ENCODE results near the gene SEMA5A.

The SEMA5A gene

DNA sequence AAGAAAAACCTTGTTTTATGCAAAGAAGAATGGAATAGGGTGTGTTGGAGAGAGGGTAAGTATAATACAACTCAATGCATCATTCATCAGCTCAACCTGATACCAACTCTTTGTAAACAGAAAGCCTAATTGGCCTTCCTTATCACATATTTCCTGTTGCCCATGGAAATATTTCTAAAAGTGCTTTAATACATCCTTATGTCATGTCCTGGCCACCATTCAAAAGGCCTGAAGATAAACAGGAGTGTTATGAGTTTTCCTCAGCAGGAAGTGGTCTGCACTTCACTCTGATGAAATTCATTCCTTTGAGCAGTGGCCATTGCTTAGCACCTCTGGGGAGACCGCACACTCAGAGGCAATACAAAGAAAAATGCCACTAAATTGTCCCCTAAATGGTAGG lies 511.2 kb downstream of the SEMA5A start:
- Histone ChIP-seq H3K79me2 (ENCODE audit: control insufficient read depth, insufficient read depth, low read length) (no peaks in the 10 kb centered on the region), H2BK5ac (ENCODE audit: low read length) (no peak overlapping the region), H3K36me3 (ENCODE audit: control insufficient read depth, insufficient read depth, low read length) (no peaks in the 10 kb centered on the region), H2BK120ac (ENCODE audit: low read depth, low read length) (no peak overlapping the region), H3K27me3 (ENCODE audit: insufficient read depth, low read length, poor library complexity) (no peaks in the 10 kb centered on the region), H3K56ac (ENCODE audit: low read length) (no peak overlapping the region), H3K4me3 (ENCODE audit: low read length) (no peak overlapping the region), H3K79me1 (ENCODE audit: low read length) (no peaks in the 10 kb centered on the region), H4K5ac (ENCODE audit: low read length) (no peak overlapping the region), H3K9ac (ENCODE audit: low read length) (no peak overlapping the region), H4K8ac (ENCODE audit: low read depth, low read length) (no peak overlapping the region), H3K18ac (ENCODE audit: low read length) (no peak overlapping the region), H3K4ac (ENCODE audit: low read depth, low read length) (no peak overlapping the region), H3K4me2 (ENCODE audit: low read length) (no peak overlapping the region), H3K23ac (ENCODE audit: low read length) (no peak overlapping the region), H3K4me1 (ENCODE audit: control insufficient read depth, low read depth, low read length) (peaks cover 3% of the 10 kb centered on the region), H2BK15ac (replicated peaks; ENCODE audit: low read depth) (no peak overlapping the region), H3K27ac (ENCODE audit: low read depth, low read length) (no peak overlapping the region), H2AK5ac (ENCODE audit: low read length) (no peak overlapping the region)
- DNase-seq: no peak
- no CpG with 5 or more reads among the region's 1 CpG for whole genome bisulfite sequencing (ENCODE audit: extremely low coverage, insufficient coverage, low lambda C conversion rate)

DNA sequence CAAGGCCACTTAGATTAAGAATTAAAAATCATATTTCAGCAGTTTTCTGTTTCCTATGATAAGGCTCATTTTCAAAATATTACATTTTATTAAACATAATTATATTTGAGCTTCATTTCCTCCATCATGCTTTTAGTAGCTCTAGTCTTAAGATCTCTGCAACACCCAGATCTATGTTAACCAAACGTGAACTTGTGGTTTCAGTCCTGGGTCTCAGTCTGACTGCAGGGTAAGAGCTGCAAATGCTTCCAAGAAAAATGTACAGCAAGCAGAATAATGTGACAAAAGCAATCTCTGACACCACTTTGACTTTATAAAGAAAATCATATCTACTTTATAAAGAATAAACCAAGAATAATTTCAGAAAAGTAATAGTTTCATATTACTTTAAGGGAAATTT lies 512.4 kb downstream of the SEMA5A start:
- WGBS (ENCODE audit: extremely low coverage, insufficient coverage, low lambda C conversion rate): no CpG with 5 or more reads among the region's 1 CpG
- Histone ChIP-seq H3K27me3 (ENCODE audit: insufficient read depth, low read length, poor library complexity) (no peaks in the 10 kb centered on the region), H3K4me3 (ENCODE audit: low read length) (no peak overlapping the region), H3K56ac (ENCODE audit: low read length) (no peak overlapping the region), H3K9ac (ENCODE audit: low read length) (no peak overlapping the region), H3K4ac (ENCODE audit: low read depth, low read length) (no peak overlapping the region), H3K79me1 (ENCODE audit: low read length) (no peaks in the 10 kb centered on the region), H2BK120ac (ENCODE audit: low read depth, low read length) (no peak overlapping the region), H2AK5ac (ENCODE audit: low read length) (no peak overlapping the region), H2BK15ac (replicated peaks; ENCODE audit: low read depth) (no peak overlapping the region), H3K4me1 (ENCODE audit: control insufficient read depth, low read depth, low read length) (peaks cover 3% of the 10 kb centered on the region), H4K8ac (ENCODE audit: low read depth, low read length) (no peak overlapping the region), H2BK5ac (ENCODE audit: low read length) (no peak overlapping the region), H3K18ac (ENCODE audit: low read length) (no peak overlapping the region), H3K79me2 (ENCODE audit: control insufficient read depth, insufficient read depth, low read length) (no peaks in the 10 kb centered on the region), H3K4me2 (ENCODE audit: low read length) (no peak overlapping the region), H3K23ac (ENCODE audit: low read length) (no peak overlapping the region), H3K27ac (ENCODE audit: low read depth, low read length) (no peak overlapping the region), H4K5ac (ENCODE audit: low read length) (no peak overlapping the region), H3K36me3 (ENCODE audit: control insufficient read depth, insufficient read depth, low read length) (no peaks in the 10 kb centered on the region)
- DNase-seq: no peak

GRCh38 chr5:9025942-9026341 lies 519.9 kb downstream of the SEMA5A start:
- H3K4me3 ChIP-seq (ENCODE audit: low read length): no peak overlapping the region
- no peaks in the 10 kb centered on the region for H3K79me1 ChIP-seq (ENCODE audit: low read length)
- H3K18ac ChIP-seq (ENCODE audit: low read length): no peak overlapping the region
- H4K8ac ChIP-seq (ENCODE audit: low read depth, low read length): no peak overlapping the region
- no peak overlapping the region for H2AK5ac ChIP-seq (ENCODE audit: low read length)
- no peaks in the 10 kb centered on the region for H3K79me2 ChIP-seq (ENCODE audit: control insufficient read depth, insufficient read depth, low read length)
- H3K56ac ChIP-seq (ENCODE audit: low read length): no peak overlapping the region
- H3K9ac ChIP-seq (ENCODE audit: low read length): no peak overlapping the region
- no peak overlapping the region for H2BK120ac ChIP-seq (ENCODE audit: low read depth, low read length)
- H2BK15ac ChIP-seq (replicated peaks; ENCODE audit: low read depth): no peak overlapping the region
- no peak for DNase-seq
- no peak overlapping the region for H3K4ac ChIP-seq (ENCODE audit: low read depth, low read length)
- no peak overlapping the region for H3K27ac ChIP-seq (ENCODE audit: low read depth, low read length)
- H4K5ac ChIP-seq (ENCODE audit: low read length): no peak overlapping the region
- H3K4me2 ChIP-seq (ENCODE audit: low read length): no peak overlapping the region
- H3K23ac ChIP-seq (ENCODE audit: low read length): no peak overlapping the region
- H2BK5ac ChIP-seq (ENCODE audit: low read length): no peak overlapping the region
- H3K36me3 ChIP-seq (ENCODE audit: control insufficient read depth, insufficient read depth, low read length): no peaks in the 10 kb centered on the region
- no peaks in the 10 kb centered on the region for H3K4me1 ChIP-seq (ENCODE audit: control insufficient read depth, low read depth, low read length)
- no peaks in the 10 kb centered on the region for H3K27me3 ChIP-seq (ENCODE audit: insufficient read depth, low read length, poor library complexity)

GRCh38 chr5:9020996-9021395 lies 524.9 kb downstream of the SEMA5A start:
- Histone ChIP-seq H3K18ac (ENCODE audit: low read length) (no peak overlapping the region), H3K79me1 (ENCODE audit: low read length) (no peaks in the 10 kb centered on the region)

GRCh38 chr5:9015937-9016270 lies 530.0 kb downstream of the SEMA5A start:
- H3K4me2 ChIP-seq (ENCODE audit: low read length): no peak overlapping the region
- no peak overlapping the region for H3K4ac ChIP-seq (ENCODE audit: low read depth, low read length)
- WGBS (ENCODE audit: extremely low coverage, insufficient coverage, low lambda C conversion rate): no CpG with 5 or more reads among the region's 2 CpGs
- no peaks in the 10 kb centered on the region for H3K27me3 ChIP-seq (ENCODE audit: insufficient read depth, low read length, poor library complexity)
- no peaks in the 10 kb centered on the region for H3K4me1 ChIP-seq (ENCODE audit: control insufficient read depth, low read depth, low read length)
- no peak overlapping the region for H3K27ac ChIP-seq (ENCODE audit: low read depth, low read length)
- H3K36me3 ChIP-seq (ENCODE audit: control insufficient read depth, insufficient read depth, low read length): no peaks in the 10 kb centered on the region
- DNase-seq: no peak
- H3K23ac ChIP-seq (ENCODE audit: low read length): no peak overlapping the region
- H3K79me2 ChIP-seq (ENCODE audit: control insufficient read depth, insufficient read depth, low read length): no peaks in the 10 kb centered on the region
- H2BK15ac ChIP-seq (replicated peaks; ENCODE audit: low read depth): no peak overlapping the region
- no peak overlapping the region for H4K8ac ChIP-seq (ENCODE audit: low read depth, low read length)
- H4K5ac ChIP-seq (ENCODE audit: low read length): no peak overlapping the region
- no peaks in the 10 kb centered on the region for H3K79me1 ChIP-seq (ENCODE audit: low read length)
- H2BK120ac ChIP-seq (ENCODE audit: low read depth, low read length): no peak overlapping the region
- H3K4me3 ChIP-seq (ENCODE audit: low read length): no peak overlapping the region
- H2BK5ac ChIP-seq (ENCODE audit: low read length): no peak overlapping the region
- no peak overlapping the region for H3K18ac ChIP-seq (ENCODE audit: low read length)
- H3K9ac ChIP-seq (ENCODE audit: low read length): no peak overlapping the region
- no peak overlapping the region for H3K56ac ChIP-seq (ENCODE audit: low read length)
- H2AK5ac ChIP-seq (ENCODE audit: low read length): no peak overlapping the region

More at GRCh38 chr5:9020996-9021395, 524.9 kb downstream of the SEMA5A start:
- no peak overlapping the region for H3K23ac ChIP-seq (ENCODE audit: low read length)
- H2BK5ac ChIP-seq (ENCODE audit: low read length): no peak overlapping the region
- H2AK5ac ChIP-seq (ENCODE audit: low read length): no peak overlapping the region
- no peak overlapping the region for H4K8ac ChIP-seq (ENCODE audit: low read depth, low read length)
- no CpG with 5 or more reads among the region's 1 CpG for WGBS (ENCODE audit: extremely low coverage, insufficient coverage, low lambda C conversion rate)
- no peak for DNase-seq
- H2BK120ac ChIP-seq (ENCODE audit: low read depth, low read length): no peak overlapping the region
- no peak overlapping the region for H3K9ac ChIP-seq (ENCODE audit: low read length)
- no peak overlapping the region for H3K4me2 ChIP-seq (ENCODE audit: low read length)
- no peak overlapping the region for H3K27ac ChIP-seq (ENCODE audit: low read depth, low read length)
- H3K79me2 ChIP-seq (ENCODE audit: control insufficient read depth, insufficient read depth, low read length): no peaks in the 10 kb centered on the region
- H3K36me3 ChIP-seq (ENCODE audit: control insufficient read depth, insufficient read depth, low read length): no peaks in the 10 kb centered on the region
- no peak overlapping the region for H3K4me3 ChIP-seq (ENCODE audit: low read length)
- H3K56ac ChIP-seq (ENCODE audit: low read length): no peak overlapping the region
- H3K27me3 ChIP-seq (ENCODE audit: insufficient read depth, low read length, poor library complexity): no peaks in the 10 kb centered on the region
- H3K4ac ChIP-seq (ENCODE audit: low read depth, low read length): no peak overlapping the region
- no peak overlapping the region for H2BK15ac ChIP-seq (replicated peaks; ENCODE audit: low read depth)
- no peak overlapping the region for H4K5ac ChIP-seq (ENCODE audit: low read length)
- no peaks in the 10 kb centered on the region for H3K4me1 ChIP-seq (ENCODE audit: control insufficient read depth, low read depth, low read length)

DNA sequence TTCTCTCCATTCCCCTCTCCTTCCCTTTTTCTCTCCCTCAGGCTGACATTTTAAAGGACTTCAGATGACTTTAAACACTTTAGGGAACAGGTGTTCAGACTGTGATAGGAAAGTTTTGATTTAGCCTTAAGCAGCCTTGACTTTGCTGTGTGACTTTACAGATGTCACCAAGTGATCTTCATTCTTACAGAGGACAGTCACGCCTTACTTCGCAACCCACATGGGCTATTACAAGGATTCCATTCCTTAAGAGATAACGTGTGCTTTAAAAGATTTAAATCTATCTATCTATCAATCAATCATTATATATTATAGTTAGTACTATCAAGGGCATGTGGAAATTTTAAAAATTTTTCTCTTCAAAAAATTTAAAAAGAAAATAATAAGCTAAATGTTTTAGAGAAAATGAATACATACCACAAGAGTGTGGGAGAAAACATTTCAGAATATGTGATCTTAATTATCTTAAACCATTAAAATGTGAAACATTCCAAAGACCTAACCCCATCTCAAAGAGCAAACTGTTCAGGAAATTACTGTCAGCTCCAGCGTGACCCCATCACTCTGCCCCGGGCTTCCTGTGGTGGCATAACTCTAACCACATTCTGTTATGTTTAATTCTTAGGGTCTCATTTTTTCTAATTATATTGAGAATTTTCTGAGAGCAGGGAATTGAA lies 530.5 kb downstream of the SEMA5A start:
- no peak overlapping the region for H4K8ac ChIP-seq (ENCODE audit: low read depth, low read length)
- H3K4ac ChIP-seq (ENCODE audit: low read depth, low read length): no peak overlapping the region
- no peak for DNase-seq
- H3K4me3 ChIP-seq (ENCODE audit: low read length): no peak overlapping the region
- no peak overlapping the region for H3K4me2 ChIP-seq (ENCODE audit: low read length)
- no peaks in the 10 kb centered on the region for H3K79me1 ChIP-seq (ENCODE audit: low read length)
- no peak overlapping the region for H4K5ac ChIP-seq (ENCODE audit: low read length)
- H3K27ac ChIP-seq (ENCODE audit: low read depth, low read length): no peak overlapping the region
- H3K36me3 ChIP-seq (ENCODE audit: control insufficient read depth, insufficient read depth, low read length): no peaks in the 10 kb centered on the region
- H3K9ac ChIP-seq (ENCODE audit: low read length): no peak overlapping the region
- no peaks in the 10 kb centered on the region for H3K27me3 ChIP-seq (ENCODE audit: insufficient read depth, low read length, poor library complexity)
- H3K4me1 ChIP-seq (ENCODE audit: control insufficient read depth, low read depth, low read length): no peaks in the 10 kb centered on the region
- no peak overlapping the region for H3K56ac ChIP-seq (ENCODE audit: low read length)
- WGBS (ENCODE audit: extremely low coverage, insufficient coverage, low lambda C conversion rate): no CpG with 5 or more reads among the region's 5 CpGs
- H3K23ac ChIP-seq (ENCODE audit: low read length): no peak overlapping the region
- H3K79me2 ChIP-seq (ENCODE audit: control insufficient read depth, insufficient read depth, low read length): no peaks in the 10 kb centered on the region
- no peak overlapping the region for H2AK5ac ChIP-seq (ENCODE audit: low read length)
- no peak overlapping the region for H2BK15ac ChIP-seq (replicated peaks; ENCODE audit: low read depth)
- H2BK5ac ChIP-seq (ENCODE audit: low read length): no peak overlapping the region
- no peak overlapping the region for H3K18ac ChIP-seq (ENCODE audit: low read length)
- no peak overlapping the region for H2BK120ac ChIP-seq (ENCODE audit: low read depth, low read length)
